B cell (primary cell): Measurements from ENCODE around the gene CALD1.

ENCODE experiments used
- CTCF ChIP-seq: fragments of 200-600 bp; IDR thresholded peaks from one replicate; pipeline ENCODE4 v1.8.0; 2022; ENCODE audit warnings: antibody characterized with exemption, mild to moderate bottlenecking
- EZH2 ChIP-seq: IDR thresholded peaks from 2 replicates; pipeline ENCODE4 v1.6.1; 2012; ENCODE audit warnings: borderline replicate concordance, low read depth, mild to moderate bottlenecking, moderate library complexity, low read length; ENCODE audit not compliant: insufficient read depth, poor library complexity, severe bottlenecking

GRCh38 chr7:134771111-134771510, 8.3 kb upstream of the CALD1 start:
- TF ChIP-seq CTCF (no peak), EZH2 (no peak)
